A549 (cell line): ENCODE results near the gene ABCC1. TPM values are rescaled to one million over a fixed set of nuclear protein-coding genes. Genes with fewer than 3 reads are reported as not detected.
A peak's percentile ranks its signal among the peaks of the same experiment; 100 is the strongest.

ENCODE experiments used
- ATAC-seq, 2 experiments: fragments of 200-7000 bp in 1 of 2; fragments of >200 bp in 1 of 2; cut with Nextera tagmentation in 1 of 2; cut with Tn5 transposase in 1 of 2; 3 replicates each; pipeline versions ENCODE4 v1.8.0 to v1.9.1; 2018 to 2020; ENCODE audit warnings: mild to moderate bottlenecking in 1 of 2, moderate library complexity in 1 of 2
- CTCF ChIA-PET: fragments of 300-600 bp; sonication (Branson Sonifier 250); formaldehyde crosslinking; extraction: SDS; loops from one replicate; lab custom pipeline; 2021; ENCODE audit warnings: antibody characterized with exemption, inconsistent platforms; lab: Yijun Ruan, JAX
- POLR2A ChIA-PET: fragments of 350-600 bp; formaldehyde crosslinking; extraction: SDS; loops from one replicate; lab custom pipeline; 2021; ENCODE audit warnings: antibody characterized with exemption, inconsistent platforms; lab: Yijun Ruan, JAX
- DNase-seq, 2 experiments: peaks; one replicate each; pipeline versions ENCODE4 v3.0.0 to v3.0.0-alpha.2; 2011 to 2016; ENCODE audit warnings: low read depth in 1 of 2, low spot score in 1 of 2
- FAIRE-seq: peaks from 2 replicates; lab custom pipeline; 2011; peaks lifted over from hg19 to GRCh38; lab: Jason Lieb, UNC
- H3K27ac ChIP-seq, 2 experiments: fragments of >200 bp; sonication (Bioruptor Twin); formaldehyde crosslinking; 3 replicates each; pipeline ENCODE4 v1.5.1; 2016 to 2017
- H3K4me1 ChIP-seq: fragments of >200 bp; sonication (Bioruptor Twin); formaldehyde crosslinking; 3 replicates; pipeline ENCODE4 v1.6.1; 2016
- H3K4me2 ChIP-seq: fragments of >200 bp; sonication (Bioruptor Twin); formaldehyde crosslinking; 3 replicates; pipeline ENCODE4 v1.6.1; 2016
- H3K4me3 ChIP-seq: fragments of >200 bp; sonication (Bioruptor Twin); formaldehyde crosslinking; 3 replicates; pipeline ENCODE4 v1.5.1; 2016
- H3K9me3 ChIP-seq: fragments of >200 bp; sonication (Bioruptor Twin); formaldehyde crosslinking; 3 replicates; pipeline ENCODE4 v1.6.1; 2016
- ATOH8 ChIP-seq: fragments of 250-450 bp; sonication (Bioruptor Pico); IDR thresholded peaks from 2 replicates; pipeline ENCODE4 v1.5.0; 2020; ENCODE audit warnings: low read depth, mild to moderate bottlenecking, moderate library complexity
- CBX2 ChIP-seq: fragments of 200-600 bp; sonication (generic); IDR thresholded peaks from 2 replicates; pipeline ENCODE4 v1.6.1; 2016; ENCODE audit warnings: low read depth, mild to moderate bottlenecking, borderline replicate concordance
- CBX8 ChIP-seq: fragments of 200-600 bp; sonication (generic); IDR thresholded peaks from 2 replicates; pipeline ENCODE4 v1.6.1; 2016
- CEBPB ChIP-seq, 2 experiments: fragments of >200 bp in 1 of 2; sonication (Bioruptor Twin) in 1 of 2; formaldehyde crosslinking in 1 of 2; IDR thresholded peaks; 2 replicates each; pipeline ENCODE4 v1.6.1; 2012 to 2016
- CHD2 ChIP-seq: fragments of 150-350 bp; IDR thresholded peaks from 2 replicates; pipeline ENCODE4 v1.6.1; 2014; ENCODE audit warnings: low read length; ENCODE audit not compliant: partially characterized antibody
- CHD4 ChIP-seq: fragments of 200-600 bp; sonication (generic); IDR thresholded peaks from 2 replicates; pipeline ENCODE4 v1.6.1; 2016; ENCODE audit warnings: antibody characterized with exemption, mild to moderate bottlenecking, borderline replicate concordance
- EHF ChIP-seq: fragments of 250-450 bp; sonication (Bioruptor Pico); IDR thresholded peaks from 2 replicates; pipeline ENCODE4 v1.5.0; 2020; ENCODE audit warnings: mild to moderate bottlenecking
- FOSB ChIP-seq: fragments of 250-450 bp; sonication (Bioruptor Pico); IDR thresholded peaks from 2 replicates; pipeline ENCODE4 v1.5.0; 2020; ENCODE audit warnings: mild to moderate bottlenecking, moderate library complexity
- FOXS1 ChIP-seq: fragments of 250-450 bp; sonication (Bioruptor Pico); IDR thresholded peaks from 2 replicates; pipeline ENCODE4 v1.5.0; 2020; ENCODE audit warnings: mild to moderate bottlenecking, moderate library complexity
- GATA3 ChIP-seq: IDR thresholded peaks from 2 replicates; pipeline ENCODE4 v1.6.1; 2012; ENCODE audit warnings: borderline replicate concordance
- HDAC2 ChIP-seq: fragments of 200-600 bp; sonication (generic); IDR thresholded peaks from 2 replicates; pipeline ENCODE4 v1.6.1; 2016
- HEYL ChIP-seq: fragments of 250-450 bp; sonication (Bioruptor Pico); IDR thresholded peaks from 2 replicates; pipeline ENCODE4 v1.8.0; 2021; ENCODE audit warnings: mild to moderate bottlenecking, moderate library complexity
- HOXB13 ChIP-seq: fragments of 250-450 bp; sonication (Bioruptor Pico); IDR thresholded peaks from 2 replicates; pipeline ENCODE4 v1.5.0; 2020; ENCODE audit warnings: low read depth, mild to moderate bottlenecking, moderate library complexity
- HOXB5 ChIP-seq: fragments of 250-450 bp; sonication (Bioruptor Pico); IDR thresholded peaks from 2 replicates; pipeline ENCODE4 v1.5.0; 2020; ENCODE audit warnings: mild to moderate bottlenecking, moderate library complexity
- KDM1A ChIP-seq: fragments of 200-600 bp; sonication (generic); IDR thresholded peaks from 2 replicates; pipeline ENCODE4 v1.6.1; 2016; ENCODE audit warnings: low read depth, mild to moderate bottlenecking
- KDM5A ChIP-seq: fragments of 200-600 bp; sonication (generic); IDR thresholded peaks from 2 replicates; pipeline ENCODE4 v1.6.1; 2016; ENCODE audit warnings: antibody characterized with exemption, mild to moderate bottlenecking
- MAX ChIP-seq: IDR thresholded peaks from 2 replicates; pipeline ENCODE4 v1.6.1; 2012
- NFE2L2 ChIP-seq: fragments of 150-350 bp; conservative IDR thresholded peaks from 2 replicates; pipeline ENCODE4 v1.6.1; 2014; ENCODE audit warnings: low read length
- NPAS2 ChIP-seq: fragments of 250-450 bp; sonication (Bioruptor Pico); IDR thresholded peaks from 2 replicates; pipeline ENCODE4 v1.8.0; 2022; ENCODE audit warnings: mild to moderate bottlenecking, moderate library complexity, borderline replicate concordance
- NR3C1 ChIP-seq: fragments of >200 bp; sonication (Bioruptor Twin); formaldehyde crosslinking; IDR thresholded peaks from 3 replicates; pipeline ENCODE4 v1.6.1; 2017
- POLR2AphosphoS2 ChIP-seq: conservative IDR thresholded peaks from 2 replicates; pipeline ENCODE4 v1.6.1; 2012; ENCODE audit warnings: low read length, improper control_type of control experiment, inconsistent platforms
- RAD21 ChIP-seq, 2 experiments: fragments of >200 bp in 1 of 2; sonication (Bioruptor Twin) in 1 of 2; formaldehyde crosslinking in 1 of 2; IDR thresholded peaks in 1 of 2; conservative IDR thresholded peaks in 1 of 2; 2 replicates in 1 of 2; 3 replicates in 1 of 2; pipeline ENCODE4 v1.6.1; 2012 to 2018; ENCODE audit warnings: inconsistent platforms in 1 of 2
- RARB ChIP-seq: fragments of 250-450 bp; sonication (Bioruptor Pico); IDR thresholded peaks from 2 replicates; pipeline ENCODE4 v1.8.0; 2021; ENCODE audit warnings: mild to moderate bottlenecking, moderate library complexity
- REST ChIP-seq: fragments of 200-600 bp; sonication (generic); IDR thresholded peaks from 2 replicates; pipeline ENCODE4 v1.6.1; 2016; ENCODE audit warnings: antibody characterized with exemption, mild to moderate bottlenecking, moderate library complexity
- RNF2 ChIP-seq: fragments of 200-600 bp; sonication (generic); IDR thresholded peaks from 2 replicates; pipeline ENCODE4 v1.6.1; 2016; ENCODE audit warnings: low read depth, mild to moderate bottlenecking, antibody characterized with exemption, moderate library complexity, borderline replicate concordance
- SREBF2 ChIP-seq: fragments of 450-650 bp; IDR thresholded peaks from 2 replicates; pipeline ENCODE4 v1.6.1; 2014; ENCODE audit warnings: mild to moderate bottlenecking, moderate library complexity
- TP53 ChIP-seq: fragments of 250-450 bp; sonication (Bioruptor Pico); IDR thresholded peaks from 2 replicates; pipeline ENCODE4 v1.5.0; 2021; ENCODE audit warnings: mild to moderate bottlenecking, moderate library complexity
- USF2 ChIP-seq: fragments of 450-650 bp; IDR thresholded peaks from 2 replicates; pipeline ENCODE4 v1.6.1; 2014; ENCODE audit warnings: antibody characterized with exemption
- ZC3H11A ChIP-seq: fragments of 450-650 bp; IDR thresholded peaks from 2 replicates; pipeline ENCODE4 v1.6.1; 2014; ENCODE audit warnings: antibody characterized with exemption, mild to moderate bottlenecking
- ZNF302 ChIP-seq: fragments of 250-450 bp; sonication (Bioruptor Pico); IDR thresholded peaks from 2 replicates; pipeline ENCODE4 v1.9.0; 2021; ENCODE audit warnings: inconsistent platforms, mild to moderate bottlenecking, moderate library complexity
- WGBS: methylation state at CpG from one replicate; pipeline ENCODE4 v1.1.6; 2017; ENCODE audit errors: missing lambda C conversion rate; 5-methylcytosine and 5-hydroxymethylcytosine counted together
- polyA plus RNA-seq, 4 experiments: library from polyadenylated mRNA; depleted of rRNA in 3 of 4; stranded (reverse); fragments of >200 nt; fragmentation: RNase III in 1 of 4; extraction: RNeasy Plus Mini Kit Qiagen cat#74134 plus additional on column Dnase treatment in 1 of 4; gene quantifications; 2 replicates in 3 of 4; 3 replicates in 1 of 4; pipeline ENCODE4 v1.2.3, GENCODE V29; 2011 to 2017

The ABCC1 gene
- polyA plus RNA-seq, 2 of the 4 experiments (the other 2 are of a cell fraction): 56.5 to 93.8 TPM

GRCh38 chr16:16071631-16072244 lies 122.3 kb downstream of the ABCC1 start:
- no peak overlapping the region for H3K4me3 ChIP-seq
- no peak for DNase-seq
- TF ChIP-seq POLR2AphosphoS2 (no peak), HOXB5 (CRISPR knock-in tag) (no peak), CHD2 (no peak), RAD21 (conservative IDR thresholded peaks at IDR 0.05 in 1 of 2, IDR thresholded peaks at IDR 0.05 in 1 of 2) (no peak), GATA3 (no peak), HEYL (CRISPR knock-in tag) (no peak), MAX (no peak), FOSB (no peak), CHD4 (no peak), KDM1A (no peak), USF2 (no peak), NR3C1 (no peak), KDM5A (no peak), TP53 (CRISPR knock-in tag) (no peak), RARB (CRISPR knock-in tag) (no peak), CBX2 (no peak), NPAS2 (no peak), EHF (CRISPR knock-in tag) (no peak), SREBF2 (no peak)
- TF ChIP-seq, all 56 proteins: peak for 0
- 88% methylated on average over 11 of the region's 11 CpGs for WGBS
- FAIRE-seq (no peak), ATAC-seq (no peak)
- H3K4me2 ChIP-seq: no peak overlapping the region
- H3K9me3 ChIP-seq: no peaks in the 10 kb centered on the region
- ChIA-PET POLR2A (no interaction called here), CTCF (interaction anchor here (1.2 kb wide), 1 partner anchor 294 kb away, joined by 3 read pairs; no protein-coding TSS in a partner anchor)
- peaks cover 55% of the 10 kb centered on the region for H3K4me1 ChIP-seq
- 0 out of 6 replicates have a peak overlapping the region, but pooled peaks of 1 of the 2 experiments have one; percentile 4 for H3K27ac ChIP-seq

- ATAC-seq (no peak), DNase-seq (no peak), FAIRE-seq (no peak)
- TF ChIP-seq RNF2 (no peak), ZC3H11A (no peak), ZNF302 (CRISPR knock-in tag) (no peak), TP53 (CRISPR knock-in tag) (no peak), RARB (CRISPR knock-in tag) (no peak), HDAC2 (no peak), NPAS2 (no peak), REST (no peak), KDM1A (no peak), HEYL (CRISPR knock-in tag) (no peak), FOSB (no peak), CBX8 (no peak), RAD21 (conservative IDR thresholded peaks at IDR 0.05 in 1 of 2, IDR thresholded peaks at IDR 0.05 in 1 of 2) (no peak), NFE2L2 (no peak), GATA3 (no peak), FOXS1 (CRISPR knock-in tag) (no peak), HOXB13 (CRISPR knock-in tag) (no peak), CEBPB (IDR thresholded peaks at IDR 0.05) (no peak), ATOH8 (CRISPR knock-in tag) (no peak)
- Histone ChIP-seq H3K4me1 (peaks cover 55% of the 10 kb centered on the region), H3K4me3 (no peak overlapping the region), H3K4me2 (no peak overlapping the region), H3K27ac (peak overlapping the region in 1 of 2 experiments; percentile 73; a peak in 3 of 6 replicates), H3K9me3 (no peaks in the 10 kb centered on the region)
- ChIA-PET CTCF (interaction anchor here (1.2 to 1.4 kb wide), 3 partner anchors 15 to 295 kb away, joined by 3 to 5 read pairs (median 3); no protein-coding TSS in a partner anchor), POLR2A (no interaction called here)
- 83% methylated on average over 2 of the region's 2 CpGs for WGBS
Measured at GRCh38 chr16:16073001-16073545, 123.7 kb downstream of the ABCC1 start.
